Activated CD4-positive, alpha-beta T cell treated with anti-CD3 and anti-CD28 coated beads, Interleukin-2, amount 50 U/mL, for 1 hour (primary cell): Measurements from ENCODE around the gene C10orf105.

Experiments used
- DNase-seq: peaks from one replicate; pipeline ENCODE4 v3.0.0-alpha.2; 2020

Gene C10orf105

DNA sequence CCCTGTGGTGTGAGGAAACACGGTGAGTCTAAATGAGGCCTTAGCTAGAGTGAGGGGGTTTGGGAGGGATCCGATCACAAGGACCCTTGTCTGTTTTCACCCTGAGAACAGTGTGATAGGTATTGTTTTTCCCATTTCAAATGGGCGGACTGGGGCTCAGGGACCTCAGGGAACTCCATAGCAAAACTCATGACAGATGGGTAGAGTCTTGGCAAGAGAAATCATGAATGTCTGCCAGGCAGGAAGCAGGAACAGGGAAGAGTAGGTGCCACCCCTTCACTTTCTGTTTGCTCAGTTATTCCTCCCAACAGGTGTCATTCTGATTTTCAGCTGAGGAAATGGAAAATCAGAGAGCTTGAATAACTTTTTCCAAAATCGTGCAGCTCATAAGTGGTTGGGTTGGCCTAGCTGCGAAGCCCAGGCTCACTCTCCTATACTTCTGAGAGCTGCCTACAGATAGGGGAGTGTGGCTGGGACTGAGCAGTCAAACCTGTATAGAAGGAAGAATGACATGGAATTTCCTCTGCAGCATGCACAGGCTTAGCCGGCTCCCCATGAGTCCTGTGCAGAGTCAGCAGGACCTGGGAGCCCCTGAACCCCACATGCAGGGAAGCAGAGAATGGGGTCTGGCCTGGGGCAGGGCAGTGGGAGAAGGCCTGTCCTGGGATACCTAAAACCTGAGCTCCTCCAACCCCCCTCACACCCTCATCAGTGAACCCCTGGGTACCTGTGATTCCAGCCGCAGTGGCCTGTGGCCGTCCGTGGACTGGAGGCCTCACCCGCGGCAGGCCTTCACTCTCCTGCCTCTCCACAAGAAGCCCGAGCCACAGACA is 17.6 kb upstream of the C10orf105 start:
- no peak for DNase-seq

DNA sequence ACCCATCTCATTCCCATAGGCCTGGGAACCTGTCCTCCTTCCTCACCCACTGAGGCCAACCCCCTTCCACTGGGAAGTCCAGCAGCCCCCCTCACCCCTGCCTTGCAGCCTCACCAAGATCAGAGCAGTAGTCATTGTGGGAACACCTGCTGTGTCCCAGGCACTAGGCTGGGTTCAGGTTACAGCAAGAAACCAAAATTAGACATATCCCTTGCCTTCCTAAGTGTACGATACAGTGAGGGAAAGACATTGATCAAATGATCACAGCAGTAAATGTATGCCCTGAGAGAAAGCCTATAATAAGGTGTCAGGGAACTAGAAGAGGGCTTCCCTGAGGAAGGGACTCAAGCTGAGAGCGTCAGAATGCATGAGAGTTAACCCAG is 17.0 kb upstream of the C10orf105 start:
- no peak for DNase-seq

GRCh38 chr10:71735709-71736569 is 16.4 kb upstream of the C10orf105 start:
- peak; percentile 37 for DNase-seq

GRCh38 chr10:71734797-71735196 is 15.2 kb upstream of the C10orf105 start:
- DNase-seq: no peak

DNA sequence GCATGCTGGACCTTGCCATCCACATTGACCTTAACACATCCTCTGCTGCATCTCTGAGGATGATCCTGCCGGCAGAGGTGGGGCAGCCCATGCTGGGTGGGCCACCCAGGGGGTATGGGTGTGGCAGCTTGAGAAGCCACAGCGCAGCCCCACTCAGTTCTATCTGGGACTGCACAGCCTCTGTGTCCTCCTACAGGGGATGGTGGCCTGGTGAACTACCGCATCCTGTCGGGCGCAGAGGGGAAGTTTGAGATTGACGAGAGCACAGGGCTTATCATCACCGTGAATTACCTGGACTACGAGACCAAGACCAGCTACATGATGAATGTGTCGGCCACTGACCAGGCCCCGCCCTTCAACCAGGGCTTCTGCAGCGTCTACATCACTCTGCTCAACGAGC is 12.2 kb upstream of the C10orf105 start:
- DNase-seq: no peak

GRCh38 chr10:71729161-71729636 is 9.6 kb upstream of the C10orf105 start:
- no peak for DNase-seq

DNA sequence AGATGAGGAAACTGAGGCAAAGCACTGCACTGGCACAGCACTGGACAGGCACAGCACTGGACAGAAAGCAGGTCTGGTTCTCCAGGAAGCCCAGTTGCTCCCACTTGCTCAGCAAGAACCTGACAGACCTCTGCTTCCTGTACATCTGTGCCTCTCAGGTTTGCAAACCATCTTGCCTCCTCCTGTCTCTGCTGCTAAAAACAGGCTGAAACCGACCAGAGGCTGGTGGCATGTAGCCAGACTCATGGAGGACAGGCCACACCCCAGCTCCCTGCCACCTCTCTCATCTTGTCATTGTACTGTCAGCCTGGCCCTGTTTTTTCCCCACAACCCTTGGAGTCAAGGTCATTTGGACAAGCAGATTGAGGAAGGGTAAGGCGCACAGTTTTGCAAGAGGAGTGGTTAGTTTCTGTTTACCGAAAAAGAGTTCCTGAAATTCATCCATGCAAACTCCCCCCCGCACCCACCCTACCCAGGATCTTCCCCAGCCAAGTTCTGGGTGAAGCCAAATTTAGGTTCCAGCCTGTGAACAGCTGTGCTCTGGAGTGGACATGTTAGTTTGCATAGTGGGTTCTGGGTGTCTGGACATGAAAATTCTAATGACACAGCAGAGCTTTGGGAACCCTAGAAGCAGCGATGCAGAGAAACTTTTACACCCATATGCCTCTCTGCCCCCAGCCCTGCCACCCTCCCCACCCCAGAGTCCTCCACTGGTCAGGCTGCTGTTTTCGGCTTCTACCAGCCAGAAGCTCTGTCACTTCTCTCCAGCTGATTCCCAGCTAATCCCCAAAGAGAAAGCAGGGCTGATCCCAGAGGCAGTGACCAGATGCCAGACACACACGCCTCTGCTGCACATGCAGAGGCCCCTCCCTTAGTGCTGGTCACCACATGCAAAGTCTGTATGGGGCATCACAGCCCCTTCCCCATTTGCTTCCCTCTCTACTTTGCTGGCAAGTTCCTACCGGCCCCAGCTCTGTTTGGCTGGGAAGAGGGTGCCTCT is 8.5 kb upstream of the C10orf105 start:
- DNase-seq: peak; percentile 62

DNA sequence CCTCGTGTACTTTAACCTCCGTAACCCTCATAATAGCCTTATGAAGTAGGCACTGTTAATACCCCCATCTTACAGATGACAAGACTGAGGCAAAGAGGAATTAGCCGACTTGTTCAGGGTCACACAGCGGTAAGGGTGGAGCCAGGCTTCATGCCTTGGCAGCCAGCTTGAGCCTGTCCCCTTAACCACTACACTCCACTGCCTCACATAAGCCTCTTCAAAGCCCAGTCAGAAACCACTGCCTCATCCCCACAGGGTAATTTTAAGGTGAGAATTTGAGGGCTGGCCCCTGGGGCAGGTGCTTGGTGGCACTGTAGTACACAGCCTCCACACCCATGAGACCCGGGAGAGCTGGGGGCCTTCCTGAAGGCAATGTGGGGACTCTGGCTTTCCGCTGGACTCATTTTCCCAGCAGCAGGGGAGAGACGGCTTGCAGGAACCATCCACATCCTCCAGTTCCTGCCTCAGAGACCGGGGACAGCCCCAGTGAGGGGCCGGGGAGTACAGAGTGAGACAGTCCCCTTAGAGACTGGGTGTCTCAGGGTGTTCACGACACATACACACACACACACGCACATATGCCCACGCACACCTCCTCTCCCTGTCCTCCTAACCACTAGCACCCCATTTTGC is 7.6 kb upstream of the C10orf105 start:
- peak; percentile 43 for DNase-seq

DNA sequence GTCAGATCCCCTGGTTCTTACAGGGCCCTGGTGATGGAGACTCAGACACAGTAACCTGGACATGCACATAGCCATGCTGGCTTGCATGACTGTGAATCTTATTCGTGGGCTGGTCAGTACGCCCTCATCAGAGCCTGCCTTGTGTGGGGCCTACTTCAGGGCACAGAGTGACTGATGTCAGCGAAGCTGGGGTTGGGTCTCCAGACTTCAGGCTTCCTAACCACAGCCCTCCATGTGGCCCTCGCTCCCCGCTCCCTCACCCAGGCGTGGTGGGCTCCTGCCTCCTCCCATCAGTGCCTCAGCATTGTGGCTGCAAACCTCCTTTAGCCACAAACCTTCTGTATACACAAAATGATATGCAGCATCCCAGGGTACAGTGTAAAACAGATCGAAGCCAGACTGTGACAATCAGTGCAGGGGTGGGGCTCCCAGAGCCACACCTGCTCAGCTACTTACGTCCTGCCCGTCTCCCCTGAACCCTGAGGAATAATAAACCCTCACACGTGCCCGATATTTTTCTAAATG is 7.1 kb upstream of the C10orf105 start:
- DNase-seq: peak; percentile 35

- DNase-seq: peak; percentile 53
Measured at GRCh38 chr10:71725998-71726579, 6.5 kb upstream of the C10orf105 start.

DNA sequence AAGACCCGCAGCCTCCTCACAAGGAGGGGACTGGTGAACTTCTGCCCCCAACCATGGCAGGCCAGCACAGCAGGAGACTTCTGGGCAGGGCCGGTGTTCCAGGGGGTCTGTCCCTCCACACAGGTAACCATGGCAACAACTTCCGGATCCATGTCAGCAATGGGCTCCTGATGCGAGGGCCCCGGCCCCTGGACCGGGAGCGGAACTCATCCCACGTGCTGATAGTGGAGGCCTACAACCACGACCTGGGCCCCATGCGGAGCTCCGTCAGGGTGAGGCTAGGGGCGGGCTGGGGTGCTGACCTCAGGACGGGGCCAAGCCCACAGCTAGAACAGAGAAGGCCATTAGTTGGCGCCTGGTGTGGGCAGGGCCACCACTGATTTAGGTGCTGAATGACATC is 5.7 kb upstream of the C10orf105 start:
- DNase-seq: no peak

- DNase-seq: no peak
Measured at GRCh38 chr10:71724539-71724938, 5.0 kb upstream of the C10orf105 start.

GRCh38 chr10:71723311-71723710 is 3.7 kb upstream of the C10orf105 start:
- no peak for DNase-seq

- DNase-seq: no peak
Measured at GRCh38 chr10:71722849-71723248, 3.3 kb upstream of the C10orf105 start.

DNA sequence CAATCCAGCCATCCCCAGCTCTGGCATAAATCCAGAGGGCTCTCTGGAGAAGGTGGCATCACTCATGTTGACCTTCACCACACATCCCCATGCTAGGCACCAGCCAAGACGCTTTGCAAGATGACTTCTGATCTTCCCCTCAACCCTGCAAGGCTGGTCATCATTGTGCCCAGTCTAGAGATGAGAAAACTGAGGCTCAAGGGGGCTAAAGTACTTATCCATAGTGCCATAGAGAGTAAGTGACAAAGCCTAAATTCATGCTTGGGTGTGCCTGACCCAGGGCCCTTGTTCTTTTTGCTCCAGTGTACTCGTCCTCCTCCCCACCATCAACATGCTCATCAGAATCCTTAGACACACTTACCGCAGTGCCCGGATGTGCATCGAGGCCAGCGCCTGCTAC is 1.7 kb upstream of the C10orf105 start:
- no peak for DNase-seq

GRCh38 chr10:71720288-71720687 is 710 bp upstream of the C10orf105 start:
- no peak for DNase-seq

DNA sequence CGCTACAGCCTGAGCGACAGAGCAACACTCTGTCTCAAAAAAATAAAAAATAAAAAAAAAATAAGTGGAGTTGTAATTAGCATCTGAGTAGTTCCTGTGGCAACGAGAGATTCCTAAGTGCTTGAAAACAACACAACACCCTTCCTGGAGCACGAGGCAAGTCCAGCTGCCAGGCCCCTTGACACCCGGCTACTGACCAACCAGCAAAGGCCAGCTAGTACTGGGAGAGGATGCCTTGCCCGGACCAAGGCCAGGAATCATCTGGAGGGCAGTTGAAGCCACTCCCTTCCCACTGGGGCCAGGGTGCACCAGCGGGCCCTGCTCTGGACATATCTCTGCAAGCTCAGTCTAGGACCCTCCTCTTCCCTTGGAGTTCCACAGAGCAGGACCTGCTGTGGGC is 536 bp downstream of the C10orf105 start:
- DNase-seq: no peak

GRCh38 chr10:71718165-71718698 is 1.3 kb downstream of the C10orf105 start:
- no peak for DNase-seq

- no peak for DNase-seq
Measured at GRCh38 chr10:71717551-71717951, 2.0 kb downstream of the C10orf105 start.

- DNase-seq: no peak
Measured at GRCh38 chr10:71717056-71717455, 2.5 kb downstream of the C10orf105 start.

- no peak for DNase-seq
Measured at GRCh38 chr10:71716426-71716825, 3.2 kb downstream of the C10orf105 start.
